NCI-H1092 (cell line): ENCODE data around the gene KRTAP10-2.
A peak's percentile ranks its signal among the peaks of the same experiment; 100 is the strongest.
"Not testable (repeated sequence)": the region's sequence is repeated elsewhere in the genome, so short reads cannot be mapped to it uniquely, and the experiment has no call there.

Experiments
- DNase-seq: peaks from one replicate; lab custom pipeline; 2025; lab: John Stamatoyannopoulos, UW

The KRTAP10-2 gene, protein sequence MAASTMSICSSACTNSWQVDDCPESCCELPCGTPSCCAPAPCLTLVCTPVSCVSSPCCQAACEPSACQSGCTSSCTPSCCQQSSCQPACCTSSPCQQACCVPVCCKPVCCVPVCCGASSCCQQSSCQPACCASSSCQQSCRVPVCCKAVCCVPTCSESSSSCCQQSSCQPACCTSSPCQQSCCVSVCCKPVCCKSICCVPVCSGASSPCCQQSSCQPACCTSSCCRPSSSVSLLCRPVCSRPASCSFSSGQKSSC

DNA sequence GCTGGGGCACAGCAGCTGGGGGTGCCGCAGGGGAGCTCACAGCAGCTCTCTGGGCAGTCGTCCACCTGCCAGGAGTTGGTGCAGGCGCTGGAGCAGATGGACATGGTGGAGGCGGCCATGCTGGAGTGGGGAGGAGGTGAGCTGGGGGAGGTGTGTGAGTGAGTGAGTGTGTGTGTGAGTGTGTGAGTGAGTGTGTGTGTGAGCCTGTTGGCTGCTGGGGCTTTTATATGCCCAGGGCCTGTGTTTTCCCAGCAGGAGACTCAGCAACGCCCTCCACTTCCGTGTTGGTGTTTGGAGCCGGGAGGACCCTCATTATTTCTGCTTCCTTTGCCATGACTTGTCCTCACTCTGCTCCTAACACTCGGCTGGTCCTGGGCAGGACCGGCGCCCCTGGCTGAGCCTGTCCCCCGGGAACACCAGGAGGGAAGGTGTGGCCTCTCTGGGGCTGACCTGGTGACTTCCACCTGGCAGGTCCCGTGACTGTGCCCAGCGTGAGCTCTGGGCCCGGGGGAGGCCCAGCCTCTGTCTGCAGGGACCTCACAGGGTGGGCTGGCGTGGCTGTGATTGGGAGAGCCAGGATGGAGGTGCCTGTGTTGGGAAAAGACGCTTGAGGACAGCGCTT is at the start of gene KRTAP10-2:
Gene KRTAP10-2 (minus strand): TSS at position 166 of the 622 bp plus-strand sequence. CDS start 47 bp downstream, at position 119.
- peak; percentile 27 for DNase-seq

DNA sequence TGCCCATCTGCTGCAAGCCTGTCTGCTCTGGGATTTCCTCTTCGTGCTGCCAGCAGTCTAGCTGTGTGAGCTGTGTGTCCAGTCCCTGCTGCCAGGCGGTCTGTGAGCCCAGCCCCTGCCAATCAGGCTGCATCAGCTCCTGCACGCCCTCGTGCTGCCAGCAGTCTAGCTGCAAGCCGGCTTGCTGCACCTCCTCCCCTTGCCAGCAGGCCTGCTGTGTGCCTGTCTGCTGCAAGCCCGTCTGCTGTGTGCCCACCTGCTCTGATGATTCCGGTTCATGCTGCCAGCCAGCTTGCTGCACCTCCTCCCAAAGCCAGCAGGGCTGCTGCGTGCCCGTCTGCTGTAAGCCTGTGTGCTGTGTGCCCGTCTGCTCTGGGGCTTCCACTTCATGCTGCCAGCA is 49.8 kb upstream of the KRTAP10-2 start:
- not testable (repeated sequence) for DNase-seq

DNA sequence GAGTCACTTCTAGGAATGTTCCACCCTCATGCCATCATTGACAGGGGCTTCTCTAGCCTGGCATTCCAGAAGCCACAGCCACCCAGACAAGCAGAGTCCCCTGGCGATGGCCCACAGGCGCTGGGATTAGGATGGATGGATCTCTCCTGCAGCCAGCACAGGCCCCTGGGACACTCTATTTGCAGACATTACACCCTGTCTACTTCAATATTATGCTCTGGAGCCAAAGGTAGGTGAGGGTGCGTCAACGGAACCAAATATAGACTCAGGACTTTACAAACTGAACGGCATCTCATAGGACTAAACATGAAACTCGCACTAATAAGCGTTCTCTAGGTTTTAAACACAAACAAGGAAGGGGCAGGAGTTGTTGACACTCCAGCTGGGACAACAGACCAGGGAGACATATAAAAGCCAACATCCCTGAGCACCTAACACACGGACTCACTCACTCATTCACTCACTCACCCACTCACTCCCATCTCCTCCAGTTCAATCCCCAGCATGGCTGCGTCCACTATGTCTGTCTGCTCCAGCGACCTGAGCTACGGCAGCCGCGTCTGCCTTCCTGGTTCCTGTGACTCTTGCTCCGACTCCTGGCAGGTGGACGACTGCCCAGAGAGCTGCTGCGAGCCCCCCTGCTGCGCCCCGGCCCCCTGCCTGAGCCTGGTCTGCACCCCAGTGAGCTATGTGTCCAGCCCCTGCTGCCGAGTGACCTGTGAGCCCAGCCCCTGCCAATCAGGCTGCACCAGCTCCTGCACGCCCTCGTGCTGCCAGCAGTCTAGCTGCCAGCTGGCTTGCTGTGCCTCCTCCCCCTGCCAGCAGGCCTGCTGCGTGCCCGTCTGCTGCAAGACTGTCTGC is 49.0 kb upstream of the KRTAP10-2 start, which contains the start of gene KRTAP10-7:
Gene KRTAP10-7 (plus strand): TSS at position 480 of the 861 bp plus-strand sequence. CDS start 25 bp downstream, at position 505.
- DNase-seq: not testable (repeated sequence)

DNA sequence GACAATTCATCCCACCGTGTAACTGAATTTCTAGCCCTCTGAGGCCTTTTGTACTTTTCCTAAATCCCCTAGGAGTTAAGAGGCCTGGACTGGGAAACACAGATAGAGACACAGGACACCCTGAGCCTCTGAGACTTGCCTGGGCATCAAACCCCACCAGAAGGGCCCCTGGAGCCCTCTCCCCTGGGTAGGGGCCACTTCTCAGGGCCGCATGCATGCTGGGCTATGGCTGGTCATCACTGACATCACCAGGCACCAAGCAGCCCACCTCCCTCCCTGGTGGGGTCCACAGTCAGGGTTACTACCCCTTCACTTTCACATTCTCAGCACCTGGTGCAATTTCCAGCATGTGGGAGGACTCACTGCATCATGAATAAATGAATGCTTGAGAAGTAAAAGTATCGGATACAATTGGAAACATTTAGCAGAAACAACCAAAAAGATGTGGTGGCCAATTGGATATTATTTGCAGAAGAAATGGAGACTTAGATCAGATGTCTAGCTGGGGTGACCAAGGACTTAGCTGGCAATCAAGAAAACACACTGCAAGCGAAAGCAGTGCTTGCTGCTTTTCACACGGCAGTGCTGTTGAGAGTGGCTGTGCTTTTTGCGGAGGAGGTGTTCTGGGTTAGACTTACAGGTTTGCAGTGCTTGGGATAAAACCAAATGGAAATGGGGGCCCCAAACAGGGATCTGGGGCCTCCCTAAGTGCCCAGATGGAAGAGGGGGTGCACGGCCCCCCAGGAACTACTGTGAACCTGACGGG is 48.1 kb upstream of the KRTAP10-2 start:
- no peak for DNase-seq

DNA sequence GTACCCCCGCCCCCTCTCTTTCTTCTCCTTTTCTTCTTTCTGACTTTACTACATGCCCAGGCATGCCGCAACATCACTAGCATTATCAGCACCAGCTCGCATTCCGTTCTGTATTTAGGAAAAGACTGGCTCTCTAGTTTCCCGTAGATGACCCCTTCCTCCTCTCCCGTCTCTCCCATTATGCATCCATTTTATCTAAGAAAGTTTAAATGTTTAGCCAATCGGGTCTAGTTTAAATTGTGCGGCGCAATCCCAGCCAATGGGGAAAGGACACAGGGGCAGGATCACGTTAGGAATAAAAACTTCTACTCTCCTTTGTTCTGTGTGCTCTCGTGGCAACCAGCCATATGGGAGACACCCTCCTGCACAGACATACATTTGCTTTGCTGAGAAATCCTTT is 46.8 kb upstream of the KRTAP10-2 start:
- DNase-seq: no peak

DNA sequence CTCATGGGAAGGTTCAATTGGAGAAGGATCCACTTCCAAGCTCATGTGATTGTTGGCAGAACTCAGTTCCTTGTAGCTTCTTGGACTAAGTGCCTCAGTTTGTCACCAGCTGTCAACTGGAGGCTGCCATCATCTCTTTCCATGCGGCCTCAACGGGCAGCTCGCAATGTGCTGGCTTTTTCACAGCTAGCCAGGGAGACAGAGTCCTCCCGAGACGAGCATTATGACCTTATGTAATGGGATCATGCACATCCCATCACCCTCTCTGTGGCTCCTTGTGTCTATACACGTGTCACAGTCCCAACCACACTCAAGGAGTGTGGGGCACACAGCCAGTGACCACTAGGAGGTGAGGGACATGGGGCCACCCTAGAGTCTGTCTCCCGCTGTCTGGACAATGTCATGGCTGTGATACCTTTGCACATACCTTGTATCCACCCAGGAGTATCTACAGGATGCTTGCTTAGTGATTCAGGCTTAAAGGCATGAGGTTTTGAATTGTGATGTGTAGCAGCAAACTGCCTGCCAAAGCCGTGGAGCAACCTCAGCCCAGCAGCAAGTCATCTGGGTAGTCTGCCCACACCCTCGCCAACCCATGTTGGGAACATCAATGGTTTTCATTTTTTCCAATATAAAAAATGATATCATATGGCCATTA is 44.9 kb upstream of the KRTAP10-2 start:
- no peak for DNase-seq

DNA sequence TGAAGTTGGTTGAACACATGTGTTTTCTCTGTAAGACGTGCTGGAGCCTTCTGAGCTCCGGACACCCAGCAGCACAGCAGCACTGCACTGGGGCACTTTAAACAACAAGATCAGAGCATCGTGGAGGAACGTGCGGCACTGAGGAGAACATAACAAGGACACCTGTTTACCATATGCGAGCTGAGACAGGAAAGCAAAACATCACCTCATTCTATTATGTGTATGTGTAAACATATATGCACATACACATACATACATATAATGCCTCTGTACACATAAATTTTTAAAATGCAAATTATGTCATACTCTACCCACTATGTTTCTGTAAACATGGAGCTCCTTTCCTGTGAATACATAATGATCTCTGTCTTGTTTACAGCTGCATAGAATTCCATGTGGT is 44.2 kb upstream of the KRTAP10-2 start:
- DNase-seq: no peak

DNA sequence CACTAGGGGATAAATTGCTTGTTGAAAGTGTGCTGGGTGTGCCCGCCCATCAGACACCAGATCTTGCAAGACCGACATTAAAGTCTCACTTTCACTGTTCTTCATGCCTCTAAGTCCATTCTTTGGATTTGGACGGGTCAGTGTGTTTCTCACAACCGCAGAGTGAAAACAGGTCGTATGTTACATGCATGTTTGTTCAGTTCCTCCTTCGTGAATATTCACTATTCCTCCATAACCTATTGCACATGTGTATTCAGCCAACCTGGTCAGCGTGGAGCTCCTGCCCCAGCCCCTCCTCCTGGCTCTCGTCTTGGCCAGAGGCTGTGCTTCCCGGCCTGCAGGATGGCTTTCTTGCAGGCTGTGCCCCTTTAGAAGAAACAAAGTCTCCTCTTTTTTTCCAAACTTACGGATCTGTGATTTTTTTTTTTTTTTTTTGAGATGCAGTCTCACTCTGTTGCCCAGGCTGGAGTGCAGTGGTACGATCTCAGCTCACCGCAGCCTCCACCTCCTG is 43.2 kb upstream of the KRTAP10-2 start:
- DNase-seq: no peak

DNA sequence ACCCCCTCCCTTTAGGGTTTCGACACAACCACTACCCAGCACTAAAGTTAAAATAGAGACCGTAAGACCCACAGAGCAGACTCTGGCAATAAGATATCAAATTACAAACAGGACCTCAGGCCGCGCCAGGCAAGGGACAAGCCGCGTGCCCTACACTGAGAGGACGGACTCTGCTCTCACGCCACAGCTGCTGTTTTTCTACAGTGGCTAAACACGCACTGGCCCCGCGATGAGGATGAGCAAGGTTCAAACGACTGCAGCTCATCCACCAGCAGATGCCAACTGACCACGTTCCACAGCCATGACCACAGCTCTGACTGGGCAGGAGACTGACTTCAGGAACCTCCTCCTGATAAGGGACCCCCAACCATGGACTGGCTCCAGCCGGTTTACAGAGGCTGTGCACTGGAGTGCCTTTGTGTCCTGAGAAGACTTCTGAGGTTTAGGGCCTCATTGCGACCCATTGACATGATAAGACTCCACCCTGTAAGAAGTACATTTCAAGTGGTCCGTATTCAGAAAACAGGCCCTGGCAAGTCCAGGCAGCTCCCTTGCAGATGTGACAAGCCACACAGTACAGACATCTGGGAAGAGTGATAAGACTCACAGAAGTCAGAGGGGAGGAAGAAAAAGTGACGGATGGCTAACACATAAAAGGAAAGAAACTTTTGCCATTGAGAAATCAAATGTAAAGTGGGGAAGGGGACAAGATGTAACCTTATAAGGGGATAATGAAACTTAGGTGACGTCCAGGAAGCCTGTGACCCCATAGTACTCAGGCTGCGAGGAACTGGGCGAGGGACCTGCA is 42.5 kb upstream of the KRTAP10-2 start:
- DNase-seq: no peak

DNA sequence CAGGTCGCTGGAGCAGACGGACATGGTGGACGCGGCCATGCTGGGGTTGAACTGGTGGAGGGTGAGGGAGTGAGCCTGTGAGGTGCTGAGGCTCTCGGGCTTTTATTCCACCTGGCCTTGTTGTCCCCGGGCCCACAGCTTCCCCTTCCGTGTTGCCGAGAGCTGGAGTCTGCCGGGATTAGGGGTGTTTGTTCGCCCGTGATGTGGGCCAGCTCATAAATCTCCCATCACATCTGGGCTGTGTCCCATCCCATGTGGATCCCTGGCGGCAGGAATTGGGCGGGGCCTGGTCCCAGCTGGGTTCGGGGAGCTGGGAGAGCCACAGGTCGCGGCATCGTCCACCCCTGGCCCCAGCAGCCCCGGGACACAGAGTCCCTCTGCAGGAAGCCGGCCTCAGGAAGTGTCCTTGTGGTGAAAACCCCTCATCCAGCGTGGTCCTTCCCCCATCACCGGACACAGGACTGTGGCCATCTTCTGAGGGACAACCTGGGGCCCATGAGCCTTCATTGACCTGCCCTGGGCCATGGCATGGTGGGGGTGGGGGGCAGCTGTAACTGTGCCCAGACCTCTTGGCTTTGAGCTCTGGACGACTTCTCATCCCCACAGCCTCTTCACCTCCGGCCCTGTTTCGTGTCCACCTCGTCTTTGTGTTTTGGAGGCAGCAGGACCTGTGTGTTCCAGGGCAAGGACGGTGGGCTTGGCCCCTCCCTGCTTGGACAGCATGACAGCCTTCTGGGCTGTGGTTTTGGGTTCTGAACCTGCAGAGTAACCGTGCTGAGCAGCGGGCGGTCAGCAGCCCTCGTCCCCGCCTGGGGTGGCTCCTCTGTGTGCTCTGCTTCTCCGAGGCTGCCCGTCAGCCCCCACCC is 41.4 kb upstream of the KRTAP10-2 start, which contains the start of gene KRTAP10-6:
Gene KRTAP10-6 (minus strand): TSS at position 60 of the 866 bp plus-strand sequence. CDS start 21 bp downstream, at position 39.
- no peak for DNase-seq

DNA sequence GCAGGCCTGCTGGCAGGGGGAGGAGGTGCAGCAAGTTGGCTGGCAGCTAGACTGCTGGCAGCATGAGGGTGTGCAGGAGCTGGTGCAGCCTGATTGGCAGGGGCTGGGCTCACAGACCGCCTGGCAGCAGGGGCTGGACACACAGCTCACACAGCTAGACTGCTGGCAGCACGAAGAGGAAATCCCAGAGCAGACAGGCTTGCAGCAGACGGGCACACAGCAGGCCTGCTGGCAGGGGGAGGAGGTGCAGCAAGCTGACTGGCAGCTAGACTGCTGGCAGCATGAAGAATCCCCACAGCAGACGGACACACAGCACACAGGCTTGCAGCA is 40.5 kb upstream of the KRTAP10-2 start:
- not testable (repeated sequence) for DNase-seq

DNA sequence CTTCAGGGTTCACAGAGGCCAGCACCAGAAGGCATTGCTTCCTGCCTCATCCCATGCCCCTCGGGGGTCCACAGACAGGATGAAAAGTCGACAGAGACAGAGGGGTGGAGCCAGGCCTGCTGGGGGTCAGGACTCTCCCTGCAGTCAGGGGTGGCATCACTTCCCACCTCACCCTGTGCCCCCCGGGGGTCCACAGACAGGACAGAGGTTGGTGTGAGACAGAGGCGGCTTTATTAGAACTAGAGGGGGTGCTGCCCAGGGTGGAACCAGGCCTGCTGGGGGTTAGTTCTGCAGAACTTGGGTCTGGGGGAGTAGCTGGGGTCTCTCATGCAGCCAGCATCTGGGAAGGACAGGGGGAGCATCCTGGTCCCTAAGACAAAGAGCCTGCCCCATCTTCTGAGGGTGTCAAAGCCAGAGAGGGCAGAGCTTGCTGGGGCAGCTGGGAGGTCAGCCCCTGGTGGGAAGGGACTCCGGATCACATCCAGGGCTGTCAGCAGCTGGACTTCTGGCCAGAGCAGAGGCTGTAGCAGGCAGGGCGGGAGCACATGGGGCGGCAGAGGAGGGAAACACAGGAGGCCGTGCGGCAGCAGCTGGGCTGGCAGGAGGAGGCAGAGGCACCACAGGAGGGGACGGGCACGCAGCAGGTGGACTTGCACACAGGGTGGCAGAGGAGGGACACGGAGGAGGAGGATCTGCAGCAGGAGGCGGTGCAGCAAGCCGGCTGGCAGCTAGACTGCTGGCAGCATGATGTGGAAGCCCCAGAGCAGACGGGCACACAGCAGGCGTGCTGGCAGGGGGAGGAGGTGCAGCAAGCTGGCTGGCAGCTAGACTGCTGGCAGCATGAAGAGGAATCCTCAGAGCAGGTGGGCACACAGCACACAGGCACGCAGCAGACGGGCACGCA is 39.8 kb upstream of the KRTAP10-2 start:
- DNase-seq: not testable (repeated sequence)

DNA sequence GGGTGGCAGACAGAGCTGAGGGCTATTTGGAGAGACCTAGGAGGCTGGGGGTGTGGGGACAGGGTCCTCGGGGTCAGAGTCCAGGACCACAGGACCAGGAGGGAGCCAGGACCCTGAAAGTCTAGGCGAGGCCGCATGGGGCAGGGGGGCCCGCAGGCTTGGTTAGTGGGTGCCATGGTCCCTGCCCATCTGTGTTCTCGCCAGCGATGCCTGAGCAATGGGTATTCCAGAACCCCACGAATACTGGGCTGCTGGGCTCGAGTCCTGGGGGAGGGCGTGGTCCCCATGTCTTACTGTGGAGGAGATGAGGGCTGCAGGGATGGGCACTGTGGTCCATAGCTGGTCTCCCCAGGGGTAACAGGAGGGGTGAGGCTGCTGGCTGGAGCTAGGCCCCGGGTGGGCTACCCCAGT is 39.0 kb upstream of the KRTAP10-2 start:
- DNase-seq: no peak

DNA sequence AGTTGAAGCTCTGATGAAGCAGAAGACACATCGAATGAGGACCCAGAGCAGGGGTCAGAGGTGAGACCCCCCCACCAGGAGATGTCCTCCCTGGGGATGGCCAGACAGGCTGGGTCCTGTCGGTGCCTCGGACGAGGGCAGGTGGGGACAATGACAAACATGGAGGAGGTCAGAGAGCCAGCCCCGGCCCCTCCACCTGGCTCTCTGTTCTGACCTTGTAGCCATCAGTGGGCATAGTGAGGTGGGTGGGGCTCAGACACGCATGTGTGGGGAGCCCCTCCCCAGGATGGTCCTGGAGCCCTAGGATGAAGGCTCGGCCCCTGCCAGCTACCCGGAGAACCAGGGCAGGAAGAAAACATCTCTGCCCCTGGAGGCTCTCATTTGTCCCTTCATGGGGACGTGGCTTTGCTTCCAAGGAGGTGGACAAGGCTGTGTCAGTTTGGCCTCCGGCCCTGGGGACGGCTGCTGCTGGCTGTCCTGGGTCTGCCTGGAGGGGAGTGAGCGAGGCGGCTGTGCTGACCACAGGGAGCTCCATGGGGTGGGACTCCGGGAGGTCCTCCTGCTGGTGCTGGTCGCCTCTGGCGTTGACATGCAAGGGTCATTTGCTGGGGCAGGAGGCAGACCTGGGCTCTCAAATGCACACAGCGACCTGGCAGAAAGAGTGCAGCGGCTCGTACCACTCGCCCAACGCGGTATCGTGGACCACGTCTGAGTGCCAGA is 38.4 kb upstream of the KRTAP10-2 start:
- DNase-seq: no peak

DNA sequence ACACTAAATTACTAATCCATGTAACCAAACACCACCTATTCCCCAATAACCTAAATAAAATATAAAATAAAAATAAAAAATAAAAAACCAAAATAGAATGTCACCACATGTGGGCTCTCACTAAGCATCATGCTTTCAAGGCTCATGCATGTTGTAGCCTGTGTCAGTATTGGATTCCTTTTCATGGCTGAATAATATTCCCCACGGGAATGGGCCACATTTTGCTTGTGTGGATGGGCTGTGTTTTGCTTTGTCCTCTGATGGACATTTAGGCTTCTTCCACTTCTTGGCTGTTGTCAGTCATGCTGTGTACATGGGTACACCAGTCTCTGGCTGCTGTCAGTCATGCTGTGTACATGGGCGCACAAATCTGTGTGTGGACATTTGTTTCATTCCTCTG is 37.8 kb upstream of the KRTAP10-2 start:
- no peak for DNase-seq

DNA sequence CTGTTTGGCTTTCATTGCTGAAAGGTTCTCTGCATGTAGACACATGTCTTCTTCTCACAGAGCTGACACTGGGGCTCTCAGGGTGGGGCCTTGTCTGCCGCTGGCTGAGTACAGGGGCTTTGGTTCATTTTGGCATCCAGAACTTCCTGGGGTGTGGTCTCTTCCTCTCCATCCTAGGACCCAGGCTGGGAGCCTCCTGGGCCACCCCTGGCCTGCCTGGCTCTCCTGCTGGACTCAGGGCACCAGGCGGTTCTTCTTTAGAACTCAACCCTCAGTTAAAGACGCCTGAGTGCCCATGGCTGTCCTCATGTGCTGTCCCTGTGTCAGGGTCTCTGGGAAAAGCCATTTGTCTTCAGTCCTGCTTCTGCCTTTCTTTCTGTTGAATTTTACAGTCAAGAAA is 34.6 kb upstream of the KRTAP10-2 start:
- DNase-seq: no peak

DNA sequence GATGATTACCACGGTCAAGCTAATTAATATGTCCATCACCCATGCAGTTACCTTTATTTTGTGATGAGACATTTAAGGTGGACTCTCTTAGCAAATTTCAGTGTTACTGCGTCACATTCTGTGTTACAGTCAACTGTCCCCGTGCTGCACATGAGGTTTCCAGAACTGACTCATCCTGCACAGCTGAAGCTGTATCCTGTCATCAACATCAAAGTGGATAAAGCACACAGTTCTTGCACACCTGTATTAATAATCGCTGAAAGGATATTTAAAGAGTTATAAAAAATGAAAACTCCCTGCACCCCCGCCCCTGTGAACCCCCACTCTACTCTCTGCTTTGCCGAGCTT is 32.5 kb upstream of the KRTAP10-2 start:
- DNase-seq: no peak
